Activated CD8-positive, alpha-beta memory T cell treated with anti-CD3 and anti-CD28 coated beads for 24 hours (primary cell): Measurements from ENCODE around the gene GABRR2.

Source experiments
- DNase-seq: peaks from one replicate; pipeline ENCODE4 v3.0.0-alpha.2; 2020

GABRR2 gene

GRCh38 chr6:89290401-89291155 is 24.5 kb downstream of the GABRR2 start:
- peak; percentile 47 for DNase-seq

DNA sequence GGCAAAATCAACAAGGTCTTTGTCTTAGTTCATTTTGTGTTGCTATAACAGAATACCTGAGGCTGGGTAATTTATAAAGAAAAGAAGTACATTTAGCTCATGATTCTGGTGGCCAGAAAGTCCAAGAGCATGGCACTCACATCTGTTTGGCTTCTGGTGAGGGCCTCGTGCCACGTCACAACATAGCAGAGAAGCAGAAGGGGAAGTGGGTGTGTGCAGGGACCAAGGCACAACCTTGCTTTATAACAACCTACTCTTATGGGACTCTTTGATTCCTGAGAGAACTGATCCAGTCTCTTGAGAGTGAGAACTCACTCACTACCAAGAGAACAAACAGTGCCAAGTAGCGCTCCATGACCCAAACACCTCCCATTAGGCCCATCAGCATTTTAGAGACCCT is 25.4 kb downstream of the GABRR2 start:
- no peak for DNase-seq

- DNase-seq = peak; percentile 44
Measured at GRCh38 chr6:89287351-89288028, 27.6 kb downstream of the GABRR2 start.

DNA sequence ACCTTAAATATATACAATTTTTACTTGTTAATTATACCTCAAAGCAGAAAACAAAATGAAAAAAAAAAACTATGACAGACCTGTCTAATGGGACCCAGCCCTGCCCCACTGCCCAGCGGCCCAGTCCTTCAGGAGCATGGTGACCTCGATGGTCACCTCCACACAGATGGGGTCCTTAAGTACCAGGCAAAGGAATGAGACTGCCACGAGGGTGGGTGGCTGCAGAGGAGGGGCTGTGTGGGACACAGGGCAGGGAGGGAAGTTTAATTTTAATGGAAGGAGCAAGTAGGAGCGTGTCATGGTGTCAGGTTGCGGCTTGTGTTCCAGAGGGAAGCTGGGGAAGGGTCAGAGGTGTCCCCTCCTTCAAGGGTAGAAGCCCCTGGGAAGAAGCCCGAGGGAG is 28.6 kb downstream of the GABRR2 start:
- DNase-seq = no peak

- no peak for DNase-seq
Measured at GRCh38 chr6:89284963-89285735, 29.9 kb downstream of the GABRR2 start.

DNA sequence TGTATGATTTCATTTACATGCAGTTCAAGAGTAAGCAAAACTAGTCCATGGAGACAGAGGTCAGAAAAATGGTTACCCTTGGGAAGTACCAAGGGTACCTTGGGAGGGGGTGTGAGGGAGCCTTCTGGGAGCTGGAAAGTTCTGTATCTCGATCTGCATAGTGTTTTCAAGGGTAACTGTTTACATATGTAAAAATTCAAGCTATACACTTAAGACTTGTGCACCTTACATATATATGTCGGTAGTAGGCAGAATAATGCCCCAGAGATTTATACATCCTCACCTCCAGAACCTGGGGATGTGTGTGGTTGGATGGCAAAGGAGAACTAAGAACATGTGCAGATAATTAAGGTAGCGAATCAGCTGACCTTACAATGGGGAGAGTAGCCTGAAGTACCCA is 31.0 kb downstream of the GABRR2 start:
- no peak for DNase-seq

- no peak for DNase-seq
Measured at GRCh38 chr6:89282749-89283148, 32.4 kb downstream of the GABRR2 start.

DNA sequence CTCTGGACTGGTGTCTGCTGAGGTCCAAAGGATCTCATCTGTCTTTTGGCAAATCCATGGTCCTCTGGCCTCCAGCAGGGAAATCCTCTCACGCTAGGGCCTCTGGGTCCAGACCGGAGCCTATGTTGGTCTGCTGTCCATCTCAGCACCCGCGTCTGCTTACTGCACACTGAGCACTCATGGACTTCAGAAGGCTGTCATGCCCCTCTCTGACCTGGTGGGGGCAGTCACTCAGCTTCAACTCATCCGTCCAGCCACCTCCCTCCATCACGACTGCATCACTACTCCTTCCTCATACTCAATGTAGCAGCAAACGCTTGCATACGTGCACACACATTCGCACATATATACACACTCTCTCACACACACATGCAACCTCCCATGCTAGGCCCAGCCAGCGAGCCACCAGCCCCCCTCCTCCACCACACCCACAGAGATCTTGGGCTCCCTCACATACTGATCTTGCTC is 33.3 kb downstream of the GABRR2 start:
- peak; percentile 63 for DNase-seq

- no peak for DNase-seq
Measured at GRCh38 chr6:89278956-89279355, 36.1 kb downstream of the GABRR2 start.

DNA sequence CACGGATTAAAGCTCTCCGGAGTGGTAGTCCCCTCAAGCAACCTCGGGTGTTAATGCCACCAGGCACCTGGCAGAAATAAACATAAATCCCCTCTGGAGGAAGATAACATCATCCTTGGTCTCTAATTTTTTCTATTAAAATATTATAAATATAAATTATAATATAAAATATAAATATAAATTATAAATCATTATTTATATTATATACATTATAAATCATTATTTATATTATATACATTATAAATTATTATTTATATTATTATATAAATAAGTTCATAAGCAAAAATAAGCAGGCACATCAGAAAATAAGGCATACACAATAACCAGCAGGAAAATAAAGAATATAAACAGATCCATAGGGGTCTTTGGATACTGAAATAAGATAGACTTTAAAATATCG is 39.2 kb downstream of the GABRR2 start:
- peak; percentile 3 for DNase-seq

- peak; percentile 0 for DNase-seq
Measured at GRCh38 chr6:89273816-89274215, 41.3 kb downstream of the GABRR2 start.

GRCh38 chr6:89272596-89272995 is 42.5 kb downstream of the GABRR2 start:
- peak; percentile 24 for DNase-seq

GRCh38 chr6:89270951-89271721 is 44.0 kb downstream of the GABRR2 start:
- peak; percentile 32 for DNase-seq

- DNase-seq = peak; percentile 26
Measured at GRCh38 chr6:89269981-89270380, 45.1 kb downstream of the GABRR2 start.

DNA sequence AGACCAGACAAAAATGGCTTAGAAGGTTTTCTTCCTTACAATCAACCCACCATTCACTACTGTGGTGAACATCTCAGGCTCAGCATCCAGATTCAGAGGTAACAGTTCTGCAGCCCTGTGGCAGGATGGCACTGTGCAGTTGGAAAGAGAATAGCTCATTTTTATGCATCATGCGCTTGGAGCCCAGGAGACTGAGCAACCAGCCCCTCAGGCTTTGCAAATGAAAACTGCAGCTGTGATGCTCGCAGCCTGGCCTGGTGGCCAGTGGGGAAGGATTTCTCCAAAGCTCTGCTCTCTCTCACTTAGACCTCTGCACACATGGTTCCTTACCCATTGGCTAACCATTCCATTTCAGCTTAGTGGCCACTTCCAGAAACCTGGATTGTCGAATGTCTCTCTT is 45.8 kb downstream of the GABRR2 start:
- no peak for DNase-seq

DNA sequence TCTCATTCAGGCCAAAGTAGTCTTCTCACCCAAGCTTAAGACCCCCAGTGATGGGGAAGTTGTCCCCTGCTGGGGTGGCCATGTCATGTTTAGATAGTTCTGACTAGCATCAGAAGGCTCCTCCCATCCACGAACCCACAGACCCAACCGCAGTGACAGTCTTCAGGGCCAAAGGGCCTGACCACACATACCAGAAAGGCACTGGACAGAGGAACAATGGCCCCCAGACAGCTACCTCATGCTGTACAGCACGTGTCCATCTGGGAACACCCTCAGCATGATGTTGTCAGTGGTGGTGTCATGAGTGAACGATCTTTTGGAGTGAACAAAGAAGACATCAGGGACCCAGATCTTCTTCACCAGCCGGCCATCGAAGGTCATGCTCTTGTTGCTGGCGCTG is 46.3 kb downstream of the GABRR2 start:
- peak; percentile 26 for DNase-seq

- DNase-seq = peak; percentile 11
Measured at GRCh38 chr6:89267918-89268317, 47.2 kb downstream of the GABRR2 start.

- peak; percentile 43 for DNase-seq
Measured at GRCh38 chr6:89264296-89264695, 50.8 kb downstream of the GABRR2 start.

GRCh38 chr6:89260832-89261231 is 54.3 kb downstream of the GABRR2 start:
- peak; percentile 51 for DNase-seq

DNA sequence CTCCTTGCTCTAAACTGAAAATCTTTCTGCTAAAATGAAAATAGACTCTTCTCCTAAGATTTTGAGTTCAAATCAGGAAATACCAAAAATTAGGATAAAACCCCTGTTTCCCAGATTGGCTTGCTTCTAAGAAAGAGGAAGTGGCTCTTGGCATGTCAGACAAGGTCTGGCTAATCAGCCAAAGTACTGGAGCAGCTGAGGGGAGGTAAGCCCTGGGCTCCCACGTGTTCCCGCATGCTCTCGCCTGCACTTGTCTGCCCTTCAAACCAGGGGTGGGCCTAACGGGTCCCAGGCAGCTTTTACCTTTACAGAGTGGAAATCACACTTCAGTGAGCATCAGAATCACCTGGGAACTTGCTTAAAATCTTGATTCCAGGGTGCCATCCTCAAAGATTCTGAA is 54.8 kb downstream of the GABRR2 start:
- DNase-seq = peak; percentile 9

DNA sequence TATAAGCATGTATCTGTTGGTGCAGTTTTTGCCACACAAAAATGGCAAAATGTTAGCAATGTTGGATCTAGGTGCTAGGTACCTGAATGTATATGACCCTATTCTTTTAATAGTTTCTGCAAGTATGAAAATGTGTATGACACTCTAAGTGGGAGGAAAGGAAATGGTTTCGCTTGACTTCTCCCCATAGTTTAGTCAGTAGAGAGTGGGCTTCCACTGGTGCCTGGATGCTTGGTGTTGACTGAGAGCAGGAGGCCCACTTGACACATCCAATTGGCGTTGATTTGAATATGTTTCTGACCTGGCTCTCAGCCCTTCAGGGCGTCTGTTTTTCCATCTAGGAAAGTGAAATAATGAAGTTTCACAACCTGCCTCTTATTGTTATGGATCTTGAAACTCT is 56.2 kb downstream of the GABRR2 start:
- peak; percentile 19 for DNase-seq

GRCh38 chr6:89257781-89258180 is 57.3 kb downstream of the GABRR2 start:
- peak; percentile 17 for DNase-seq

- peak; percentile 30 for DNase-seq
Measured at GRCh38 chr6:89257346-89257745, 57.8 kb downstream of the GABRR2 start.
